ENCODE measurements around the gene RAB8B. TPM values are rescaled to one million over a fixed set of nuclear protein-coding genes. Genes with fewer than 3 reads are reported as not detected.

Gene RAB8B
- total RNA-seq, 1 experiment from 2014 or later, result 14.2 TPM

GRCh38 chr15:63263519-63263918, 74.1 kb downstream of the RAB8B start:
- Histone ChIP-seq H3K4me3 (ENCODE audit: low read length) (no peak overlapping the region), H3K79me2 (ENCODE audit: low read length) (no peaks in the 10 kb centered on the region), H3K9me2 (replicated peaks; ENCODE audit: insufficient read depth, low read length) (no peaks in the 10 kb centered on the region), H3K27me3 (ENCODE audit: low read length) (no peaks in the 10 kb centered on the region), H3K9me3 (ENCODE audit: low read length) (no peaks in the 10 kb centered on the region), H3K4me2 (ENCODE audit: low read depth, low read length, poor library complexity, severe bottlenecking) (no peak overlapping the region), H3K9ac (ENCODE audit: low read length) (no peak overlapping the region), H4K20me1 (ENCODE audit: insufficient read depth, low read depth, low read length) (no peaks in the 10 kb centered on the region), H3K4me1 (ENCODE audit: low read length) (no peaks in the 10 kb centered on the region), H3K27ac (ENCODE audit: low read length) (no peak overlapping the region), H2AFZ (ENCODE audit: low read length) (no peak overlapping the region), H3K36me3 (ENCODE audit: insufficient read depth, low read length) (no peaks in the 10 kb centered on the region; the same call in 1 of the 2 replicates)
- DNase-seq, result no peak

- no peak overlapping the region for H3K4me3 ChIP-seq (ENCODE audit: low read length)
- no peak overlapping the region for H2AFZ ChIP-seq (ENCODE audit: low read length)
- DNase-seq, result no peak
- no peak overlapping the region for H3K9ac ChIP-seq (ENCODE audit: low read length)
- H3K9me2 ChIP-seq (replicated peaks; ENCODE audit: insufficient read depth, low read length), result no peaks in the 10 kb centered on the region
- H3K4me1 ChIP-seq (ENCODE audit: low read length), result no peaks in the 10 kb centered on the region
- H3K4me2 ChIP-seq (ENCODE audit: low read depth, low read length, poor library complexity, severe bottlenecking), result no peak overlapping the region
- H3K27ac ChIP-seq (ENCODE audit: low read length), result no peak overlapping the region
- no peaks in the 10 kb centered on the region for H3K9me3 ChIP-seq (ENCODE audit: low read length)
- H4K20me1 ChIP-seq (ENCODE audit: insufficient read depth, low read depth, low read length), result no peaks in the 10 kb centered on the region
- H3K27me3 ChIP-seq (ENCODE audit: low read length), result no peaks in the 10 kb centered on the region
- H3K36me3 ChIP-seq (ENCODE audit: insufficient read depth, low read length), result no peaks in the 10 kb centered on the region
- no peaks in the 10 kb centered on the region for H3K79me2 ChIP-seq (ENCODE audit: low read length)
These were observed 75.4 kb downstream of the RAB8B start for GRCh38 chr15:63264688-63265293.

DNA sequence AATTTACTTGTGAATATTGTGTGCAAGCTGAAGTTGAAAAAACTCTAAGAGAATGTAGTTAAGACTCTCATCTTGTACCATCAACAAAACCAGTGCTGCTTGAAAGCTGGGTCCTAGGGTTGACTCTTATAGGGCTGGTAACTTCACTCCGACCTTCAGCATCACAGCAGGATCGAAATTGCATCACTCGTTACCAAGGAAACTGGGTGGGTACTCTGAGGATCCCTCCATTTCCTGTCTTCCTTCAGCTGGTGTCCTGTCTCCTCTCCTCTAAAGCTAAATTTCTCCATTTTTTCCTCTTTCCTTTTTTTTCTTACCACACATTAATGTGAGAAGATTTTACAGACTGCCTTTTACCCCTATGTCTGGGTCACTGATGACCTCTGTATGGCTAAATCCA, 85.0 kb downstream of the RAB8B start:
- H3K4me3 ChIP-seq (ENCODE audit: low read length), result no peak overlapping the region
- no peaks in the 10 kb centered on the region for H3K27me3 ChIP-seq (ENCODE audit: low read length)
- no peak overlapping the region for H3K9ac ChIP-seq (ENCODE audit: low read length)
- peaks cover 17% of the 10 kb centered on the region for H3K79me2 ChIP-seq (ENCODE audit: low read length)
- no peak overlapping the region for H3K4me2 ChIP-seq (ENCODE audit: low read depth, low read length, poor library complexity, severe bottlenecking)
- no peak overlapping the region for H3K27ac ChIP-seq (ENCODE audit: low read length)
- H3K36me3 ChIP-seq (ENCODE audit: insufficient read depth, low read length), result 0 out of 2 replicates have a peak, but pooled peaks cover 3% of the 10 kb centered on the region
- DNase-seq, result no peak
- peaks cover 21% of the 10 kb centered on the region for H3K4me1 ChIP-seq (ENCODE audit: low read length)
- no peaks in the 10 kb centered on the region for H4K20me1 ChIP-seq (ENCODE audit: insufficient read depth, low read depth, low read length)
- no peak overlapping the region for H2AFZ ChIP-seq (ENCODE audit: low read length)
- H3K9me2 ChIP-seq (replicated peaks; ENCODE audit: insufficient read depth, low read length), result no peaks in the 10 kb centered on the region
- no peaks in the 10 kb centered on the region for H3K9me3 ChIP-seq (ENCODE audit: low read length)

GRCh38 chr15:63276342-63277037, 87.1 kb downstream of the RAB8B start:
- H3K79me2 ChIP-seq (ENCODE audit: low read length), result peaks cover 17% of the 10 kb centered on the region
- 0 out of 2 replicates have a peak overlapping the region, but pooled peaks have one; percentile 39 for H3K27ac ChIP-seq (ENCODE audit: low read length)
- H3K27me3 ChIP-seq (ENCODE audit: low read length), result no peaks in the 10 kb centered on the region
- no peaks in the 10 kb centered on the region for H4K20me1 ChIP-seq (ENCODE audit: insufficient read depth, low read depth, low read length)
- H3K4me2 ChIP-seq (ENCODE audit: low read depth, low read length, poor library complexity, severe bottlenecking), result peak overlapping the region; percentile 98
- H3K9me3 ChIP-seq (ENCODE audit: low read length), result no peaks in the 10 kb centered on the region
- H3K4me1 ChIP-seq (ENCODE audit: low read length), result peaks cover 21% of the 10 kb centered on the region
- peak overlapping the region; percentile 77 for H3K4me3 ChIP-seq (ENCODE audit: low read length)
- no peaks in the 10 kb centered on the region for H3K9me2 ChIP-seq (replicated peaks; ENCODE audit: insufficient read depth, low read length)
- peaks cover 11% of the 10 kb centered on the region; the same call in 1 of the 2 replicates for H3K36me3 ChIP-seq (ENCODE audit: insufficient read depth, low read length)
- H3K9ac ChIP-seq (ENCODE audit: low read length), result peak overlapping the region; percentile 83
- H2AFZ ChIP-seq (ENCODE audit: low read length), result peak overlapping the region; percentile 94
- DNase-seq, result no peak

DNA sequence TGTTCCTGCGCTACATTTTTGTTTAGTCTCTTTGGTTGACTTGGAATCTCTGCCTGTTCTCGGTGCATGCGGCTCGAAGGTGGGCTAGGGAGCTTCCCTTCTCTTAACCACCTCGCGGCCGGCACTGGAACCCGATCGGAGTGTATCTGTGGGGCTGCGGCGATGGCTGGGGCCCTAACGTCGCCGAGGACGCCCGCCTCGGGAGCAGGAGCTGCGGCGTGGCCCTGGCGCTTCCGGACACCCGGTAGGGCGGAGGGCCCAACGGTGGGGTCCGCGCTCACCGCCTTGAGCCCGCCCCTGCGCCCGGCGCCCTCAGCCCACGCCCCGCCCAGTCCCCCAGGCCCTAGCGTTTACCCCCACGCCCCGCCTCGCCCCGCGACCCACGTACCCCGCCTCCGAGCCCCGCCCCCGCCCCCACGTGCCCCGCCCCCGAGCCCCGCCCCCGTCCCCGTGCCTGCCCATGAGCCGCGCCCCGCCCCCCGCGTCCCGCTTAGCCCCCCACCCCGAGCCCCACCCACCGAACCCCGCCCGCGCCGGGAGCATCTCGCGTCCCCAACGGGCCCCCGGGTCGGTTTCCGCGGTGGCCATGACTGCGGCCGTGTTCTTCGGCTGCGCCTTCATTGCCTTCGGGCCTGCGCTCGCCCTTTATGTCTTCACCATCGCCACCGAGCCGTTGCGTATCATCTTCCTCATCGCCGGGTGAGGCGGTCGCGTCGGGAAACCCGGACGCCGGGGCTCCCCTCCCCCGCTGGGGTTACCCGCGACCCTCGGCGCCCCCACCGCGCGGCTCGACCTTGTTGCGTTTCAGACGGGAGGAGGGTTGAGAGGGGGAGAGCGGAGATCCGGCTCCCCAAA, 87.9 kb downstream of the RAB8B start, which contains the start of gene APH1B:
APH1B (plus strand) TSS at position 568 of the 855 bp plus-strand sequence; CDS start at position 587, 19 bp downstream.
- Histone ChIP-seq H3K9me3 (ENCODE audit: low read length) (no peaks in the 10 kb centered on the region), H3K79me2 (ENCODE audit: low read length) (peaks cover 17% of the 10 kb centered on the region), H3K4me2 (ENCODE audit: low read depth, low read length, poor library complexity, severe bottlenecking) (peak within 1 kb of the TSS; percentile 98), H3K9me2 (replicated peaks; ENCODE audit: insufficient read depth, low read length) (no peaks in the 10 kb centered on the region), H3K27me3 (ENCODE audit: low read length) (no peaks in the 10 kb centered on the region), H2AFZ (ENCODE audit: low read length) (peak within 1 kb of the TSS; percentile 97), H3K36me3 (ENCODE audit: insufficient read depth, low read length) (peaks cover 11% of the 10 kb centered on the region; the same call in 1 of the 2 replicates), H3K4me3 (ENCODE audit: low read length) (peak within 1 kb of the TSS; percentile 99), H3K9ac (ENCODE audit: low read length) (peak within 1 kb of the TSS; percentile 96), H3K4me1 (ENCODE audit: low read length) (peaks cover 21% of the 10 kb centered on the region), H4K20me1 (ENCODE audit: insufficient read depth, low read depth, low read length) (no peaks in the 10 kb centered on the region), H3K27ac (ENCODE audit: low read length) (peak within 1 kb of the TSS; percentile 64)
- peak; percentile 94 for DNase-seq

DNA sequence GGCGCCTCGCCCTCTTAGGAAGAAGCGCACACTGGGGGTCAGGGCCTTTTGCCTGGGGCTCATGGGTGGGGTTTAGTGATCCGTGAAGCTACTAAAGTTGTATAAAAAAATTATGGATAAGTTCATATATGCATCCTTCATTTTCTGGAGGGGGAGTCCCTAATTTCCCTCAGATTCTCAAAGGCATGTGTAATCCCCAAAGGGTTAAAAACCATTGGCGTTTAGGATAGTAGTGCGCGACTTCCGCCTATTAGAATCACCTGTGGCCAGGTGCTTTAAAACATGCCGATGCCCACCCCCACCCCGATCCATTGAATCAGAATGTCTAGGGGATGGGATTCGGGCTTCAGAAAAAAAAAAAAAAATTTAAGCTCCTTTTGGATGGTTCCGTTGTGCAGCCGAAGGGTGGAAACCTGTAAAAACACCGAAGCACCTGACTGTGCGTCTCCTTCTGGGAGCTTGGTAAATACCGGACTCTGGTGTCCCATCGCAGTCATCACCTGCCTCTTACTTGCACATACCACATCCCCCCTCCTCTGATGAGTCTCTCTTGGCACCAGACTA, 88.6 kb downstream of the RAB8B start:
- peak overlapping the region; percentile 64 for H3K27ac ChIP-seq (ENCODE audit: low read length)
- H3K4me2 ChIP-seq (ENCODE audit: low read depth, low read length, poor library complexity, severe bottlenecking), result peak overlapping the region; percentile 95
- no peaks in the 10 kb centered on the region for H3K9me3 ChIP-seq (ENCODE audit: low read length)
- peak overlapping the region; percentile 96 for H3K9ac ChIP-seq (ENCODE audit: low read length)
- peak overlapping the region; percentile 97 for H2AFZ ChIP-seq (ENCODE audit: low read length)
- DNase-seq, result no peak
- peaks cover 11% of the 10 kb centered on the region; the same call in 1 of the 2 replicates for H3K36me3 ChIP-seq (ENCODE audit: insufficient read depth, low read length)
- H3K4me3 ChIP-seq (ENCODE audit: low read length), result peak overlapping the region; percentile 99
- no peaks in the 10 kb centered on the region for H4K20me1 ChIP-seq (ENCODE audit: insufficient read depth, low read depth, low read length)
- no peaks in the 10 kb centered on the region for H3K9me2 ChIP-seq (replicated peaks; ENCODE audit: insufficient read depth, low read length)
- H3K4me1 ChIP-seq (ENCODE audit: low read length), result peaks cover 21% of the 10 kb centered on the region
- no peaks in the 10 kb centered on the region for H3K27me3 ChIP-seq (ENCODE audit: low read length)
- H3K79me2 ChIP-seq (ENCODE audit: low read length), result peaks cover 17% of the 10 kb centered on the region

GRCh38 chr15:63283126-63283525, 93.7 kb downstream of the RAB8B start:
- Histone ChIP-seq H3K4me3 (ENCODE audit: low read length) (no peak overlapping the region), H3K4me1 (ENCODE audit: low read length) (peaks cover 7% of the 10 kb centered on the region), H3K36me3 (ENCODE audit: insufficient read depth, low read length) (peaks cover 30% of the 10 kb centered on the region), H3K9me3 (ENCODE audit: low read length) (no peaks in the 10 kb centered on the region), H3K27me3 (ENCODE audit: low read length) (no peaks in the 10 kb centered on the region), H4K20me1 (ENCODE audit: insufficient read depth, low read depth, low read length) (no peaks in the 10 kb centered on the region), H3K27ac (ENCODE audit: low read length) (no peak overlapping the region), H3K4me2 (ENCODE audit: low read depth, low read length, poor library complexity, severe bottlenecking) (no peak overlapping the region), H3K9ac (ENCODE audit: low read length) (no peak overlapping the region), H2AFZ (ENCODE audit: low read length) (no peak overlapping the region), H3K79me2 (ENCODE audit: low read length) (peaks cover 12% of the 10 kb centered on the region), H3K9me2 (replicated peaks; ENCODE audit: insufficient read depth, low read length) (no peaks in the 10 kb centered on the region)
- DNase-seq, result no peak

Measured in Karpas-422 (cell line).